ENCODE results near the gene SLC4A1. TPM values are rescaled to one million over a fixed set of nuclear protein-coding genes. Genes with fewer than 3 reads are reported as not detected.

Gene SLC4A1
- total and polyA plus RNA-seq, 7 donors: 0.26 to 7.2 (median 1.2) TPM; not detected in 3

GRCh38 chr17:44222112-44222869 is 45.6 kb downstream of the SLC4A1 start:
- peak; percentile 20 to 54 (median 22) for ATAC-seq
- intact Hi-C loops (cut with DNase I): loop anchor here in 1 of 2 donors (5.0 kb wide), 1 partner anchor 280 kb away; the partner anchor contains the start of gene GPATCH8
- Histone ChIP-seq H3K27ac (peak overlapping the region; percentile 98), H3K36me3 (ENCODE audit: insufficient read depth in 1 of 2, low read depth in 1 of 2) (peaks cover 0 to 2% of the 10 kb centered on the region in 2 donors), H3K4me3 (peak overlapping the region; percentile 85), H3K27me3 (ENCODE audit: insufficient read depth in 3 of 3, low read length in 2 of 3) (no peaks in the 10 kb centered on the region), H3K4me1 (peaks cover 28% of the 10 kb centered on the region), H3K9me3 (no peaks in the 10 kb centered on the region)
- TF ChIP-seq, protein P1, sequence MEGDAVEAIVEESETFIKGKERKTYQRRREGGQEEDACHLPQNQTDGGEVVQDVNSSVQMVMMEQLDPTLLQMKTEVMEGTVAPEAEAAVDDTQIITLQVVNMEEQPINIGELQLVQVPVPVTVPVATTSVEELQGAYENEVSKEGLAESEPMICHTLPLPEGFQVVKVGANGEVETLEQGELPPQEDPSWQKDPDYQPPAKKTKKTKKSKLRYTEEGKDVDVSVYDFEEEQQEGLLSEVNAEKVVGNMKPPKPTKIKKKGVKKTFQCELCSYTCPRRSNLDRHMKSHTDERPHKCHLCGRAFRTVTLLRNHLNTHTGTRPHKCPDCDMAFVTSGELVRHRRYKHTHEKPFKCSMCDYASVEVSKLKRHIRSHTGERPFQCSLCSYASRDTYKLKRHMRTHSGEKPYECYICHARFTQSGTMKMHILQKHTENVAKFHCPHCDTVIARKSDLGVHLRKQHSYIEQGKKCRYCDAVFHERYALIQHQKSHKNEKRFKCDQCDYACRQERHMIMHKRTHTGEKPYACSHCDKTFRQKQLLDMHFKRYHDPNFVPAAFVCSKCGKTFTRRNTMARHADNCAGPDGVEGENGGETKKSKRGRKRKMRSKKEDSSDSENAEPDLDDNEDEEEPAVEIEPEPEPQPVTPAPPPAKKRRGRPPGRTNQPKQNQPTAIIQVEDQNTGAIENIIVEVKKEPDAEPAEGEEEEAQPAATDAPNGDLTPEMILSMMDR (IDR thresholded peaks at IDR 0.05): peak; percentile 8
- 0 to 1% (median 1%) methylated on average over 35 to 36 of the region's 36 CpGs for WGBS, 3 donors
- DNase-seq: peak; percentile 79 to 86

- H3K9me3 ChIP-seq: no peaks in the 10 kb centered on the region
- intact Hi-C loops (cut with DNase I): loop anchor here in 1 of 2 donors (5.0 kb wide), 1 partner anchor 281 kb away; the partner anchor contains the start of gene GPATCH8
- H3K4me3 ChIP-seq: peak overlapping the region; percentile 85
- TF ChIP-seq, protein P1 (IDR thresholded peaks at IDR 0.05): no peak
- peak overlapping the region; percentile 98 for H3K27ac ChIP-seq
- 1 to 3% (median 1%) methylated on average over 13 to 17 of the region's 17 CpGs for WGBS, 3 donors
- H3K36me3 ChIP-seq (ENCODE audit: insufficient read depth in 1 of 2, low read depth in 1 of 2): peaks cover 0 to 7% of the 10 kb centered on the region in 2 donors
- DNase-seq (peak in 1 of 2 donors; percentile 37), ATAC-seq (peak in 2 of 4 donors; percentile 0)
- H3K4me1 ChIP-seq: peaks cover 33% of the 10 kb centered on the region
- H3K27me3 ChIP-seq (ENCODE audit: insufficient read depth in 3 of 3, low read length in 2 of 3): no peaks in the 10 kb centered on the region
Observed at GRCh38 chr17:44221862-44222111, 46.1 kb downstream of the SLC4A1 start.

- ATAC-seq: peak; percentile 21 to 59 (median 36)
- Histone ChIP-seq H3K27me3 (ENCODE audit: insufficient read depth in 3 of 3, low read length in 2 of 3) (no peaks in the 10 kb centered on the region), H3K4me3 (peak overlapping the region; percentile 85), H3K4me1 (peaks cover 36% of the 10 kb centered on the region), H3K9me3 (no peaks in the 10 kb centered on the region), H3K27ac (peak overlapping the region; percentile 98), H3K36me3 (ENCODE audit: insufficient read depth in 1 of 2, low read depth in 1 of 2) (peaks cover 0 to 12% of the 10 kb centered on the region in 2 donors)
- WGBS, 3 donors: 0% methylated on average over 53 to 54 of the region's 54 CpGs
- DNase-seq: peak; percentile 67 to 88
- TF ChIP-seq, protein P1 (IDR thresholded peaks at IDR 0.05): no peak
- intact Hi-C loops (cut with DNase I): loop anchor here in 1 of 2 donors (5.0 kb wide), 1 partner anchor 281 kb away; the partner anchor contains the start of gene GPATCH8
Observed at GRCh38 chr17:44221084-44221861, 46.7 kb downstream of the SLC4A1 start.

GRCh38 chr17:44220213-44221083 is 47.5 kb downstream of the SLC4A1 start:
- intact Hi-C loops (cut with DNase I): loop anchor here in 1 of 2 donors (5.0 kb wide), 1 partner anchor 282 kb away; the partner anchor contains the start of gene GPATCH8
- TF ChIP-seq, protein P1 (IDR thresholded peaks at IDR 0.05): no peak
- H3K36me3 ChIP-seq (ENCODE audit: insufficient read depth in 1 of 2, low read depth in 1 of 2): peaks cover 0 to 20% of the 10 kb centered on the region in 2 donors
- peak overlapping the region; percentile 85 for H3K4me3 ChIP-seq
- no peaks in the 10 kb centered on the region for H3K27me3 ChIP-seq (ENCODE audit: insufficient read depth in 3 of 3, low read length in 2 of 3)
- WGBS, 3 donors: 0 to 1% (median 0%) methylated on average over 73 to 108 of the region's 108 CpGs
- peak overlapping the region; percentile 98 for H3K27ac ChIP-seq
- ATAC-seq: peak; percentile 21 to 35 (median 28)
- H3K9me3 ChIP-seq: no peaks in the 10 kb centered on the region
- DNase-seq: peak; percentile 58 to 76
- H3K4me1 ChIP-seq: peaks cover 44% of the 10 kb centered on the region

Measured in psoas muscle (tissue), 8 donors.